SK-N-SH treated with all-trans-retinoic acid at 6 μM for 48 hours (cell line): ENCODE results near the gene SMARCAL1.

ENCODE experiments used
- ATAC-seq: fragments of 200-7000 bp; cut with Tn5 transposase; 3 replicates; pipeline ENCODE4 v1.9.1; 2020; ENCODE audit warnings: mild to moderate bottlenecking, moderate library complexity
- ARNTL ChIP-seq: fragments of 450-650 bp; formaldehyde crosslinking; IDR thresholded peaks from 2 replicates; pipeline ENCODE4 v1.5.0; 2020; ENCODE audit warnings: low read depth, mild to moderate bottlenecking, moderate library complexity, borderline replicate concordance
- BACH2 ChIP-seq: fragments of 250-450 bp; sonication (Bioruptor Pico); IDR thresholded peaks from 2 replicates; pipeline ENCODE4 v1.9.0; 2021; ENCODE audit warnings: mild to moderate bottlenecking, borderline replicate concordance
- CSDC2 ChIP-seq: fragments of 250-450 bp; sonication (Bioruptor Pico); IDR thresholded peaks from 2 replicates; pipeline ENCODE4 v1.5.0; 2020; ENCODE audit warnings: mild to moderate bottlenecking, moderate library complexity
- ESRRG ChIP-seq: fragments of 250-450 bp; sonication (Bioruptor Pico); IDR thresholded peaks from 2 replicates; pipeline ENCODE4 v1.6.1; 2021; ENCODE audit warnings: mild to moderate bottlenecking
- ISL1 ChIP-seq: fragments of 250-450 bp; sonication (Bioruptor Pico); IDR thresholded peaks from 2 replicates; pipeline ENCODE4 v2.1.2; 2022; ENCODE audit warnings: mild to moderate bottlenecking, moderate library complexity
- OSR1 ChIP-seq: fragments of 250-450 bp; sonication (Bioruptor Pico); IDR thresholded peaks from 2 replicates; pipeline ENCODE4 v1.8.0; 2022; ENCODE audit warnings: moderate library complexity, mild to moderate bottlenecking, inconsistent platforms
- PPARA ChIP-seq: fragments of 250-450 bp; sonication (Bioruptor Pico); IDR thresholded peaks from 2 replicates; pipeline ENCODE4 v1.5.0; 2020; ENCODE audit warnings: mild to moderate bottlenecking, borderline replicate concordance
- RARB ChIP-seq: fragments of 250-450 bp; sonication (Bioruptor Pico); IDR thresholded peaks from 2 replicates; pipeline ENCODE4 v1.8.0; 2021; ENCODE audit warnings: mild to moderate bottlenecking, moderate library complexity
- SNAI2 ChIP-seq: fragments of 250-450 bp; sonication (Bioruptor Pico); IDR thresholded peaks from 2 replicates; pipeline ENCODE4 v1.5.0; 2020; ENCODE audit warnings: mild to moderate bottlenecking, moderate library complexity
- TCF4 ChIP-seq: fragments of 250-450 bp; sonication (Bioruptor Pico); IDR thresholded peaks from 2 replicates; pipeline ENCODE4 v1.8.0; 2021; ENCODE audit warnings: mild to moderate bottlenecking, moderate library complexity, borderline replicate concordance
- TOX ChIP-seq: fragments of 250-450 bp; sonication (Bioruptor Pico); IDR thresholded peaks from 2 replicates; pipeline ENCODE4 v1.8.0; 2021; ENCODE audit warnings: mild to moderate bottlenecking, moderate library complexity, borderline replicate concordance
- ZC3H10 ChIP-seq: fragments of 250-450 bp; sonication (Bioruptor Pico); IDR thresholded peaks from 2 replicates; pipeline ENCODE4 v1.5.1; 2021; ENCODE audit warnings: mild to moderate bottlenecking, moderate library complexity
- ZFP30 ChIP-seq: fragments of 450-650 bp; formaldehyde crosslinking; IDR thresholded peaks from 2 replicates; pipeline ENCODE4 v1.5.0; 2022; ENCODE audit warnings: mild to moderate bottlenecking, moderate library complexity
- ZNF565 ChIP-seq: fragments of 450-650 bp; formaldehyde crosslinking; conservative IDR thresholded peaks from 2 replicates; pipeline ENCODE4 v1.5.0; 2020; ENCODE audit warnings: low read depth, mild to moderate bottlenecking, moderate library complexity
- ZNF70 ChIP-seq: fragments of 450-650 bp; formaldehyde crosslinking; IDR thresholded peaks from 2 replicates; pipeline ENCODE4 v1.5.0; 2020; ENCODE audit warnings: mild to moderate bottlenecking, moderate library complexity
- ZNF8 ChIP-seq: fragments of 450-650 bp; formaldehyde crosslinking; IDR thresholded peaks from 2 replicates; pipeline ENCODE4 v1.5.0; 2020; ENCODE audit warnings: mild to moderate bottlenecking, moderate library complexity
- TF ChIP-seq, protein P1 (sequence below): fragments of 250-450 bp; sonication (Bioruptor Pico); IDR thresholded peaks from 2 replicates; pipeline ENCODE4 v1.5.1; 2020; ENCODE audit warnings: low read depth, mild to moderate bottlenecking, moderate library complexity
- TF ChIP-seq, protein P2 (sequence below): fragments of 250-450 bp; sonication (Bioruptor Pico); IDR thresholded peaks from 2 replicates; pipeline ENCODE4 v1.8.0; 2021; ENCODE audit warnings: low read depth, mild to moderate bottlenecking, moderate library complexity, borderline replicate concordance
- TF ChIP-seq, protein P3 (sequence below): fragments of 250-450 bp; sonication (Bioruptor Pico); IDR thresholded peaks from 2 replicates; pipeline ENCODE4 v1.8.0; 2020; ENCODE audit warnings: mild to moderate bottlenecking, moderate library complexity, borderline replicate concordance

Gene SMARCAL1

DNA sequence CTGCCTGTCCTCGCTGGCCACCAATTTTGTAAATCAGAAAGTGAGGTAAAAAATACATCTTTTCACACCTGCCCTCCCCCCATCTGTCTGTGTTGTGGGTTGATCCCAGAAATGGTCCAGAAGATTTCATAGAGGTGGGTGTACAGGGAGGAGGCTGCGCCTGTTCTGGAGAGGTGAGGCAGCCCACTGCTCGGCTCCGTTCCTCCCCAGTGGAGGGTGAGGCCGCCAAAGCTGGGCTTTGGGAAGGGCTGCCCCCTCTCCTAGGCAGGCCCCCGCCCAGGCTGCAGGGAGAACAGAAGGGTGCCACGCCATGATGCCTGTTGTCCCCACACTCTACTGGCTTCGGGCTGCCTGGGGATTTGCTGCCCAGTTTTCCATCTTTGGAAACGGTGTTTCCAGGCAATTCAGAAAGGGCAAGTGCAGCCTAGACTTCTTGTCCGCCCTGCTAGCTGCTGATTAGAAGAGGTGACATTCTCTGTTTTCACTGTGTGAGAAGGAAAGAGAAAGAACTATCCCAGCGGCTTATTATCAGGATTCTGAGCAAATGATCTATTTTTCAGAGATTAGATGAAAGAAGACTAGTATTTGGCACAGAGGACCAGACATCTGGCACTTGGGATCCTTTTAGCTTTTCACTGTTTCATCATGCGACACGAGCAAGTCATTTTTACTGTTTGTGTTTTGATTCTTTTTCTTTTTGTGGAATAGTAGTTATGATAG lies 18.7 kb downstream of the SMARCAL1 start:
- ATAC-seq: no peak
- TF ChIP-seq OSR1 (no peak), PPARA (CRISPR knock-in tag) (no peak), ZC3H10 (no peak), ZFP30 (no peak), SNAI2 (CRISPR knock-in tag) (no peak), ZNF565 (CRISPR knock-in tag) (no peak), TOX (CRISPR knock-in tag) (no peak), ARNTL (CRISPR knock-in tag) (no peak), ISL1 (no peak), BACH2 (CRISPR knock-in tag) (no peak), TCF4 (CRISPR knock-in tag) (no peak), ESRRG (CRISPR knock-in tag) (no peak)
- TF ChIP-seq, protein P1, sequence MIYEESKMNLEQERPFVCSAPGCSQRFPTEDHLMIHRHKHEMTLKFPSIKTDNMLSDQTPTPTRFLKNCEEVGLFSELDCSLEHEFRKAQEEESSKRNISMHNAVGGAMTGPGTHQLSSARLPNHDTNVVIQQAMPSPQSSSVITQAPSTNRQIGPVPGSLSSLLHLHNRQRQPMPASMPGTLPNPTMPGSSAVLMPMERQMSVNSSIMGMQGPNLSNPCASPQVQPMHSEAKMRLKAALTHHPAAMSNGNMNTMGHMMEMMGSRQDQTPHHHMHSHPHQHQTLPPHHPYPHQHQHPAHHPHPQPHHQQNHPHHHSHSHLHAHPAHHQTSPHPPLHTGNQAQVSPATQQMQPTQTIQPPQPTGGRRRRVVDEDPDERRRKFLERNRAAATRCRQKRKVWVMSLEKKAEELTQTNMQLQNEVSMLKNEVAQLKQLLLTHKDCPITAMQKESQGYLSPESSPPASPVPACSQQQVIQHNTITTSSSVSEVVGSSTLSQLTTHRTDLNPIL: no peak
- TF ChIP-seq, protein P2, sequence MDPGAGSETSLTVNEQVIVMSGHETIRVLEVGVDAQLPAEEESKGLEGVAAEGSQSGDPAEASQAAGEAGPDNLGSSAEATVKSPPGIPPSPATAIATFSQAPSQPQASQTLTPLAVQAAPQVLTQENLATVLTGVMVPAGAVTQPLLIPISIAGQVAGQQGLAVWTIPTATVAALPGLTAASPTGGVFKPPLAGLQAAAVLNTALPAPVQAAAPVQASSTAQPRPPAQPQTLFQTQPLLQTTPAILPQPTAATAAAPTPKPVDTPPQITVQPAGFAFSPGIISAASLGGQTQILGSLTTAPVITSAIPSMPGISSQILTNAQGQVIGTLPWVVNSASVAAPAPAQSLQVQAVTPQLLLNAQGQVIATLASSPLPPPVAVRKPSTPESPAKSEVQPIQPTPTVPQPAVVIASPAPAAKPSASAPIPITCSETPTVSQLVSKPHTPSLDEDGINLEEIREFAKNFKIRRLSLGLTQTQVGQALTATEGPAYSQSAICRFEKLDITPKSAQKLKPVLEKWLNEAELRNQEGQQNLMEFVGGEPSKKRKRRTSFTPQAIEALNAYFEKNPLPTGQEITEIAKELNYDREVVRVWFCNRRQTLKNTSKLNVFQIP (CRISPR knock-in tag): no peak

DNA sequence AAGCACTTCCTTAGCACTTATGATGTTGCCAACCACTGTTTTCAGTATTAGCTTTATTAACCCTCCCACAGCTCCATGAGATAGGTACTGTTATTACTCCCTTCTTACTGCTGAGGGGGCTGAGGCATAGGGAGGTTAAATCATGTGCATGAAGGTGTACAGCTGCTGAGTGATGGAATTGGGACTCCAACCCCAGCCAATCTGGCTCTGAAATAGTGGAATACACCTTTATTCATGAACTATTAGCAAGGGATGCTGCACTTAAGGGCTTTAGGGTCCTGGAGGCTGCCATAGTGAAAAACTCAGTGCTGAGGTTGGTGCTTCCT lies 19.2 kb downstream of the SMARCAL1 start:
- ATAC-seq: no peak
- TF ChIP-seq, protein P2 (CRISPR knock-in tag): no peak
- TF ChIP-seq PPARA (CRISPR knock-in tag) (no peak), ZNF565 (CRISPR knock-in tag) (no peak), CSDC2 (no peak), TOX (CRISPR knock-in tag) (no peak)
- TF ChIP-seq, protein P1: no peak

DNA sequence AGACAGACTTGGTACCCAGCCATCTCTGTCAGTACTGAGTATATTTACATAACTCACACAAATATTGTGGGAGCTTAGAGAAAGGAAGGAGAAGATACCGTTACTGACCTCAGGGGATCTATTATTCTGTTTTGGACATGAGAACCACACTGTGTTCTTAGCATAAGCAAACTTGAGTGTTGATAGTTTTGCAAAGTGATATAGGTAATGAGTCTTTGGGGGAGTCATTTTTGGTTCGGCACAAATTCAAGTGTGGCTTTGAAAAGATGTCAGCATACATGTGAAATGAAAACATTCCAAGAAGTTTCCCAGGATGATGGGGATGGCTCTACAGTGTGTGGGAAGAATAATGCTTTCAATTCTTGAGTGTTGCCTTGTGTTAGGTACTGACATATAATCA lies 24.1 kb downstream of the SMARCAL1 start:
- ATAC-seq: no peak
- TF ChIP-seq ARNTL (CRISPR knock-in tag): no peak
- no peak for TF ChIP-seq ZNF565 (CRISPR knock-in tag)
- TF ChIP-seq RARB (CRISPR knock-in tag): no peak
- TF ChIP-seq CSDC2: no peak
- TF ChIP-seq, protein P1: no peak
- no peak for TF ChIP-seq ZNF8
- TF ChIP-seq, protein P2 (CRISPR knock-in tag): no peak

DNA sequence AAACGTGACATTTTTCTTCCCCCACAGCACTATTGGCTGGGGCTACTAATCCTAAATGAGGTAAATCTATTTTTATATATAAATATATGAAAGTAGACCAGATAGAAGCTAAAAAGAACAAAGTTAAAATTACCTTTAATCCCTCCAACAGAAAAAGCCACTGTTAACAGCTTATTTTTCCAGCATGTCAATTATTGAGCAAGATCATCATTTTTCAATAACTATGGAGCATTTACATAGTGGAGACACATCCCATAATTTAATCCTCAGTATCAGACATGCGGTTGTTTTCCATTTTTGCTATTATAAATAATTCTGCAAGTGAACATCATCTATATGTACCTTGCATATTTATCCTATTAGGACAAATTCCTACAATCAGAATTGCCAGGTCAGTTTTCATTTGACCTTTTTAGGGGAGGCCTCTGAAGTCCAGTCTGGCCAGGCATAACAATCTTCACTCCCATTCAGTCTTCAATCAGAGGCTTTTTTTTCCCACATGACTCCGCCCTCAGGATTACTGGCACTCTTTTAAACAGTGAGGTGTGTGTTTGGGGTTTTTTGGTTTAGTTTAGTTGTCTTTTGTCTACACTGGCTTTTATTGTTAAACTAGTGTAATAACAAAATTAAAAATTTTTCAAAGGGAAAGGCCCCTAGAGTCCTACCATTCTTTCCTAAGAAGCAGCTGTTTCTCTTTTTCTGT lies 29.2 kb downstream of the SMARCAL1 start:
- no peak for ATAC-seq
- TF ChIP-seq ARNTL (CRISPR knock-in tag) (no peak), PPARA (CRISPR knock-in tag) (no peak), RARB (CRISPR knock-in tag) (no peak), CSDC2 (no peak), ZNF70 (CRISPR knock-in tag) (no peak)
- TF ChIP-seq, protein P3, sequence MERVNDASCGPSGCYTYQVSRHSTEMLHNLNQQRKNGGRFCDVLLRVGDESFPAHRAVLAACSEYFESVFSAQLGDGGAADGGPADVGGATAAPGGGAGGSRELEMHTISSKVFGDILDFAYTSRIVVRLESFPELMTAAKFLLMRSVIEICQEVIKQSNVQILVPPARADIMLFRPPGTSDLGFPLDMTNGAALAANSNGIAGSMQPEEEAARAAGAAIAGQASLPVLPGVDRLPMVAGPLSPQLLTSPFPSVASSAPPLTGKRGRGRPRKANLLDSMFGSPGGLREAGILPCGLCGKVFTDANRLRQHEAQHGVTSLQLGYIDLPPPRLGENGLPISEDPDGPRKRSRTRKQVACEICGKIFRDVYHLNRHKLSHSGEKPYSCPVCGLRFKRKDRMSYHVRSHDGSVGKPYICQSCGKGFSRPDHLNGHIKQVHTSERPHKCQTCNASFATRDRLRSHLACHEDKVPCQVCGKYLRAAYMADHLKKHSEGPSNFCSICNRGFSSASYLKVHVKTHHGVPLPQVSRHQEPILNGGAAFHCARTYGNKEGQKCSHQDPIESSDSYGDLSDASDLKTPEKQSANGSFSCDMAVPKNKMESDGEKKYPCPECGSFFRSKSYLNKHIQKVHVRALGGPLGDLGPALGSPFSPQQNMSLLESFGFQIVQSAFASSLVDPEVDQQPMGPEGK (CRISPR knock-in tag): no peak
- TF ChIP-seq, protein P2 (CRISPR knock-in tag): no peak
